ENCODE results near the gene HPCAL4.
A peak's percentile ranks its signal among the peaks of the same experiment; 100 is the strongest.

HPCAL4 gene

DNA sequence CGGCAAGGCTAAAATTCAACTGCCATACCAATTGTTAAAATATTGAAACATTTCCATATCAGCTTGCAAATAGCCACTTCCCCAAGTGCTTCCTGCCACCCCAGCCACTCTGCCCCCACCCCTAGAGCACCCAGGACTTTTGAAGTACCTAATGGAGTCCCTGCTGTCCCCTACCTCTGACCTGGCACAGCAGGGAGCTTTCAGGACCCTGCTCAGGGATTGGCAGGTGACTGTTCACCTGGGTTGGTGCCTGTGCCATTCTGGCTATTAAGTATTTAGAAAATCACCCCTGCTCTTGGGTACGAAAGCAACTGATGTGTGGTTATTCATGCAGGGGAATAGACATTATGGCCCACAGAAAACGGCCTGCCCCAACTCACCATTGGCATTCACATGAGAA, 9.1 kb upstream of the HPCAL4 start:
- no peak for DNase-seq

DNA sequence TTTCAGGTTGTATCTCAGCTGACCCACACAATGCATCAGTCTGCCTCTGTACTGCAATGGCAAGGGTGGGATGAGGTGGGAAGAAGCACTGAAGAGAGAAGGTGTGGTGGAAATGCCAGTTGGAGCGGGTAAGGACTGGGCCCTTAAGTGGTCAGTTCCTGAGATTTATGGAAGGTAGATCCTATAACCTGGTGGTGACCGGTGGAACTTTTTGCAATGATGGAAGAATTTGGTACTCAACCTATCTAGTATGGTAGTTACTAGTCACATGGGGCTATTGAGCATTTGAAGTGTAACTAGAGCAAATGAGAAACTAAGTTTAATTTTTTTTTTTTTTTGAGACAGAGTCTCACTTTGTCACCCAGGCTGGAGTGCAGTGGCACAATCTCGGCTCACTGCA, 8.2 kb upstream of the HPCAL4 start:
- no peak for DNase-seq

DNA sequence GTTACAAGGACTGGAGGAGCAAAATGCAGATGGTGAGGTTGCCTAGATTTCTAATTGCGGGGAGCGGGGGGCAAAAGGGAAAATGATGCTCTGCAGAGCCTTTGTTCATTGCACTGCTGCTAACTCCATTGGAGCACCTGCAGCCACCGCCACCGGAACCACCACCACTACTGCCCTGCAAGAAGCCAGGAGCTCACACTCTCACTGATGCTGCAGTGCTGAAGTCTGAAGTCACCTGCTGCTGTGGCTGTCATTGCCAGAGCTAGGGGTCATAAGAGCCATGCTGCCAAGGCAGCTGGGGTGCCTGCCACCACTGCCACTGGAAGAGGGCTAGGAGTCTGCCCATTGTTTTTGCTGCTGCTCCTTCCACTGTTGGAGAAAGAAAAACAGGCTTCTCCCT, 7.3 kb upstream of the HPCAL4 start:
- DNase-seq = no peak

DNA sequence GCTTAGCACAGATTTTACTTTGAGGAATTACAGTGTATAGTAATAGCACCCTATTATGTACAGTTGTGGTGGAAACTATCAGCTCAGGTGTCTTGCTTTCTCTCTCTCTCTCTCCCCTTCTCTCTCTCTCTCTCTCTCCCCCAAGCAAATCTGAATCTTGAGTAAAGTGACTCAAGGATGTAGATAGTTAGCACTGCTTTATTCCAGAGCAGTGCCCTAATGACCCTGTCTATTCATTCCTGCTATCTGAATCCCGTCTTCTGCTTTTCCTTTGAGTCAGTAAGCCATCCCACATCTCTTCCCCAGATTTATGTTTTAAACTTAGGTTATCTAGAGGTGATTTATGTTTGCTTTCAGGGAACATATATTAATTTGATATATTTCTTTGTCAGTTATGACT, 5.2 kb upstream of the HPCAL4 start:
- DNase-seq = no peak

DNA sequence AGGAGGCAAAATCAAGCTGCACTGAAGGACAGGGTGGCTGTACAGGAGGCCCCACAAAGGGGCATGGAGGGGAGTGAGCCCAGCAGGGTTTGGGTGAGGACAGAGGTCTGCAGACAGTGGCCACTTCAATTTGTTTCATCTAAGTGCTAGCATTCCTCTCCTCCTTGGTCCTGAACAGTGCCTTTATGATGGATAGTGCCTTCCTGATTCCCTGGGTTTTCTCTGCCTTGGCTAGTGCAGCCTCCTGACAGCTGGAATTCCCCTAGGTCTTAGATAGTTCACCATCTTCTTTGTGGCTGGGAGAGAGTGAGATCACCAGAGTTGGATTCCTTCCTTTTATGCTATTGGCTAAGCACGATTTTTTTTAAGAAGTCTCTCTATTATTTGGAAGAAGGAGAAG, 3.8 kb upstream of the HPCAL4 start:
- DNase-seq = no peak

DNA sequence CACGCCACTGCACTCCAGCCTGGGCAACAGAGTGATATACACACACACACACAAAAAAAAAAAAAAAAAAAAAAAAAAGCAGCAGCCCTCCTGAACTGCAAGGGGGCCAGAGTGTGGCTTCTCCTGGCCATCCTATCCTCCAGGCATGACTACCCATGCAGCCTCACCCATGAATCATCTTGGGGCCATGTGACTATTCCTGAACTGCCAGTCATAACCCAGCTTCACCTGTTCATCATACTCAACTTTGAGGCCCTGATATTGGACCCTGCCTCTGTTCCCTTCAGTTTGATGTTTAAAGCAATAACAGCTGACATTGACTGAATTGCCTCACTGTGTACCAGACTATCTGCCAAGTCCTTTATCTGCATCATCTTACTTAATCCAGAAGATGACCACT, 2.8 kb upstream of the HPCAL4 start:
- no peak for DNase-seq

DNA sequence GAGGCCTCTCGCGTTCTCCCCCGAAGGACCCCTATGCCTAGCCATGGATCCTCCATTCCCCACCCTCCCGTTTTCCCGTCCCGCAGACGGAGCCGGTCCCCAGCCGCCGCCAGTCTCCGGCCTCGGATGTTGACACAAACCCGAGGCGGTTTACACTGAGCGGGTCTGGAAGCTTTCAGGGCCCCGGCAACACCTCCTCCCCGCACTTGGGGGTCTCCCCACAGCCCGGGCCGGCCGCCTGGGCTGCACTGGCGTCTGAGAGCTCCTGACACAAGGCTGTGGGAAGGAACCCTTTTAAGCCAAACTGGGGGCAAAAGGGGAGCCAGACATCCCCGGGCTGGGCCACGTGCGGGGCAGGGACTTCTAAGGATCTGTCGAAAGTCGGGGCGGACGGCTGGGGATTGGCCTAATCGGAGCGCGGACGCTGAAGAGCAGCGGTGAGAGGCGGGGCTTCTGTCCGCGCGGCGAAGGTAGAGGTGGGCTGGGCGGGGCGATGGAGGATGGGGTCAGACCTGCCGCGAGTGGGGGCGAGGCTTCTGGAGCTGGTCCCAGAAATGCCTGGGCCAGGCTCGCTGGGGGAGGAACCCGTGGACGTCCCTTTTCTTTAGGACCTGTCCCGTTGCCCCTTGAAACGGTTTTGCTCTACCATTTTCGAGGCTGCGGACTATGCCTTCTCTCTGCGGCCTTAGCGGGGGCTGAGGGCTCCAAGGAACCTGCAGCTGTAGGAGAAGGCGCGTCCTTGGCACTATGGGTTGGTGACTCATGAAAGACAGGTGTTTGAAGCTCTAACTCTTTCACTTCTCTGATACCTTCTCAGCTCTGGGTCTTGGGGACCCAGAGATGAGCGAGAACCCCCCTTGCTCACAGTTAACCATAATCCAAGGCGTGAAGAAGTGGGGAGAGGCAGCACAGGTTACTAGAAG, 1.2 kb upstream of the HPCAL4 start:
- peak; percentile 15 for DNase-seq

DNA sequence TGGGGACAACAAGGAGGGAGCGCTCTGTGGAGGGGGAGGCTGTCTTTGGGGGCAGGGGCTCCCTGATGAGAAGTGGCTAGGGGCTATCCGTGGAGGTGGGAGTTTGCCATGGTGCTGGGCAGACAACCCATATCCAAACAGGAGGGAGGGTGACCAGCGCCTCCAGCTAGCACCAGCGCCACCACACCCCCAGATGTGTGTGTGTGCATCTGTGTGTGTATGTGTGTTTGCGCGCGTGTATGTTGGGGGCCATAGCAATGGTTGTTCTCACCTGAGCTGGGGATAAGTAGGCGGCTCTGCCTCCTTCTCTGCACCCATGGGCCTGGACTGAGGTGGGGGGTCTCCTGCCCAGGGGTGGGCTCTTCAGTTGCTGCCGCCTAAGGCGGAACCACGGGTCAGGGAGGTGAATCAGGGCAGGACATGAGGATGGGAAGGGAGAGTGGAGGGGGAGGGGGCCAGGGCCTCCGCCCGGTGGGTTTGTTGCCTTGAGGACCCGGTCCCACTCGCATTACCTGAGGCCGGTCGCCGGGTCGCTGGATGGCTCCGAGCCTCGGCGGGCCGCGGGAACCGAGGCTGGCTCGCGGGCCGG, 345 bp downstream of the HPCAL4 start:
- DNase-seq = no peak

- DNase-seq = no peak
Measured at GRCh38 chr1:39690225-39690624, 1.0 kb downstream of the HPCAL4 start.

DNA sequence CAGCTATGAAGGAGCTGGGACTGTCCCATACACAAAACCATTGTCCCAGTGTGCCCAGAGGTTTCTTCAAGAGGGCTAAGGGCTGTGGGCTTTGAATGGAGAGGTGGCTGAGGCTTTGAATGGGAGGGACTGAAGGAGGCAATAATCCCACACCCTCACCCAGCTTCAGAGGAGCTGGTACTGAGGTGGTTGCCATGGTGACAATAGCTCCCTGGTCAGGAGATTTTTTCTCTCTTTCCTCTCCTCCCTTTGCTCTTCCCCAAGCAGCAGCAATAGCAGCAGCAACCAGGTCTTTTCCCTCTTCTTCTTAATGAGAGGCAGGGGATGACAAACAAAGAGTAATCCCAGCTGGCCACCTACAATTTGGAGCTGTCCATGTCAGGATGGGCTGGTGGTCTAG, 1.6 kb downstream of the HPCAL4 start:
- DNase-seq = no peak

- no peak for DNase-seq
Measured at GRCh38 chr1:39689214-39689613, 2.0 kb downstream of the HPCAL4 start.

- DNase-seq = no peak
Measured at GRCh38 chr1:39688706-39689105, 2.5 kb downstream of the HPCAL4 start.

DNA sequence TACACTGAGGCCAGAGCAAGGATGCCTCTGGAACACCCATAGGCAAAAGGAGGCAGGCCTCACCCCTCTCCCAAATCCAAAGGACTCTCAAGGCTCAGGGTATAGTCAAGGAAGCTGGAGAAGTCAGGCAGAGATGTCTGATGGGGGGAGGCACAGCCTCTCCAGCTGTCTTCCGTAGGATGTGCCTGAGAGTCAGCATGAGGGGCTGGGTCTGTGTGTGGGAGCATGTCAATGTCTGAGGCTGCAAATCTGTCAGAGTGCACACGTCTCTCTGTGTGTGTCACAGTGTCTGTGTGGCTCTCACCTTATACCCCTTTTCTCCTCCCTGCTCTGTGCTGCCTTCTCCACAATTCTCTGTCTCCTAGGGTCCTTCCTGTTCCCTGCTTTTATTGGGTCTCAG, 4.0 kb downstream of the HPCAL4 start:
- DNase-seq = no peak

GRCh38 chr1:39685071-39685470, 6.2 kb downstream of the HPCAL4 start:
- DNase-seq = no peak

DNA sequence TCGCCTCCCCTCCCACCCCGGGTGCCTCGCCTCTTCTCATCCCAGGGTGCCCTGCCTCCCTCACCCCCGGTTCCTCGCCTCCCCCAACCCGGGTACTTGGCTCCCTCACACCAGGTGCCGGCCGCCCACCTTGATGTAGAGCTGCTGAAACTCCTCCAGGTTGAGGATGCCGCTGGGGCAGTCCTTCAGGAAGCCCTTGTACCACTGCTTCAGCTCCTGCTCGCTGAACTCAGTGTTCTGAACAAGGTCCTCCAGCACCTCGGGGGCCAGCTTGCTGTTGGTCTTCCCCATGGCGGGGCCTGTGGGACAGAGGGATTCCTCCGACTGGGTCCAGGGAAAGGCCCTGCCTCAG, 6.9 kb downstream of the HPCAL4 start:
- no peak for DNase-seq

DNA sequence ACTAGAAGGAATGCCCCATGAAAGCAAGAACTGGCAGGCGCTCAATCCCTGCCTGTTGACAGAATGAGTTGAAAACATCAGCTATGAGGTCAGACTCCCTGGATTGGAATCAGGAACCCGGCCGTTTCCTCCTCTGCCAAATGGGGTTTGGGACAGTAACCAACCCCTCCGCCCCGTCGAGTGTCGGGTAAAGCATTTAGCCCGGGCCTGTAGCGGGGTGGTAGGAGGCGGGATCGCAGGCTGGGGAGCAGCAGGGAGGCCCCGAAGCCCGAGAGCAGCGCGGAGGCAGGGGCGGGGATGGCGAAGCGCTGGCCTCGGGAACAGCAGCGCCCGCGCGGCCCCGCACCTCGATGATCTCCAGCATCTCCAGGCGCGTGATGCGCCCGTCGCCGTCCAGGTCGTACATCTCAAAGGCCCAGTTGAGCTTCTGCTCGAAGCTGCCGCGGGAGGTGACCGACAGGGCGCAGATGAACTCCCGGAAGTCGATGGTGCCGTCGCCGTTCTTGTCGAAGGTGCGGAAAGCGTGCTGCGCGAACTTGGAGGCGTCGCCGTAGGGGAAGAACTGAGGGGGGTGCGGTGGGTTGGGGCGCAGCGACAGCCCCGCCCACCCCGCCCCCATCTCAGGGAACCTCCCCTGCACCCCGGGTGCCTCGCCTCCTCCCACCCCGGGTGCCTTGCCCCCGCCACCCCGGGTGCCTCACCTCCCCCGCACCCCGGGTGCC, 7.5 kb downstream of the HPCAL4 start:
- peak; percentile 33 for DNase-seq

- DNase-seq = no peak
Measured at GRCh38 chr1:39681999-39682398, 9.2 kb downstream of the HPCAL4 start.

DNA sequence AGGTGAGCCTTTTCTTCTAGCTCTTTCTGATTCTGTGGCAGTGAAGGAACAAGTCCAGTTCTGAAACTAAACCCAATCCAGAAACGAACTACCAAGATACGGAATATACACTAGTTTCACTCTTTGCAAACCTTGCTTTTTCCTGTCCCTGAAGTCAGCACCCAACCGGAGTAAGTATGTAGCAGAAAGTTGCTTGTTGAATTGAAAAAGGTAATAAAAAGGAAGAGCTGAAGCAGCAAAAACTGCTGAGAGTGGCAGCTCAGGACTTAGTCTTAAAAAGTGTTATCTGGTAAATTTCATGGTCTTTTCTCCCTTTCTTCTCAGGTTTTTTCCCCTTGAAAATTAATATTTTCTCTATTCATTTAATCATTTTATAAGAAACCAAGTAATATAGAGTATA, 9.9 kb downstream of the HPCAL4 start:
- no peak for DNase-seq

DNA sequence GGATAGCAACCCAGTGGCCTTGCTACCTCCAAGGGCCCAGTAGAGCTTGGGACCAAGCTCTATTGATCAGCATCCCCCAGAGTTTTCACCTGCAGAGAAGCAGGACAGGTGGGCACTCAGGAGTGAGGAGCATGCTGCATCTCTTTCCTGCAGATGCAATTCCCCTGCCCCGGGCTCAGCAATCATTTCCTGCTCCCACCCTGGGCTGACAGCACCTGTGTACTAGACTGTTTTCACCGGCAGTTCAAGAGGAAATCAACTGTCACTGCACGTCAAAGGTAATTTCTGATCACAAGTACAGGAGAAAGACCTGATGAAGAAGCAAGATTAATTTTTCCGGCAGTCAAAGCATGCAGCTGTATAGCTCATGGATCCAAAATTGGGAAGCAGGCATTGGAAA, 10.5 kb downstream of the HPCAL4 start:
- no peak for DNase-seq

- no peak for DNase-seq
Measured at GRCh38 chr1:39679821-39680220, 11.4 kb downstream of the HPCAL4 start.

- no peak for DNase-seq
Measured at GRCh38 chr1:39678889-39679288, 12.3 kb downstream of the HPCAL4 start.

GRCh38 chr1:39677645-39678044, 13.6 kb downstream of the HPCAL4 start:
- DNase-seq = no peak

- DNase-seq = no peak
Measured at GRCh38 chr1:39676948-39677548, 14.2 kb downstream of the HPCAL4 start.

DNA sequence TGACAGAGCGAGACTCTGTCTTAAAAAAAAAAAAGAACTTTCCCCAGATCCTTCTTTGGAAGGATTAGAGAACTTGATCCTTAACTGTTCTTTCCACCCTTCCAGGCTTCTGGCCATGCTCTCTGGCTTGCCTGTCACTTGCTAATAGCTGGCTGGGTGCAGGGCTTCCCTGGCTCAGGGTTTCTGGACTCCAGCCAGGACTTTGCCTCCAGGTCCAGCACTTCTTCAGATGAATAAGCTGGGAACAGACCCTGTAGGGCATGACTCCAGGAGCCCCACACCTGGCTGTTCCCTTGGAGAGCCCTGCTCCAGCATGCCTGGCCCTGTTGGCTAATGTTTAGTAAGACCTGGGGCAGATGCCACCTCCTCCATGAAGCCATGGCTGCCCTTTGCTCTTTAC, 16.0 kb downstream of the HPCAL4 start:
- no peak for DNase-seq

Measured in effector CD8-positive, alpha-beta T cell (primary cell).